HEK293 (cell line): ENCODE results near the gene MAN1C1.

Experiments
- CTCF ChIA-PET: fragments of 350-600 bp; formaldehyde crosslinking; extraction: SDS; loops from one replicate; lab custom pipeline; 2021; ENCODE audit warnings: antibody characterized with exemption; lab: Yijun Ruan, JAX
- POLR2A ChIA-PET: fragments of 300-600 bp; formaldehyde crosslinking; extraction: SDS; loops from one replicate; lab custom pipeline; 2020; ENCODE audit warnings: antibody characterized with exemption, inconsistent platforms; lab: Yijun Ruan, JAX
- H3K27ac ChIP-seq: fragments of 200-500 bp; sonication (Bioruptor generic); 2 replicates; pipeline ENCODE4 v1.5.1; 2014; ENCODE audit warnings: low read depth, low read length, control low read depth, inconsistent platforms; ENCODE audit errors: extremely low read depth
- H3K36me3 ChIP-seq, 2 experiments: fragments of 200-500 bp in 1 of 2; sonication (Bioruptor generic) in 1 of 2; 1 replicate in 1 of 2; 2 replicates in 1 of 2; pipeline ENCODE4 v1.5.1; 2014 to 2017; ENCODE audit warnings: inconsistent platforms in 2 of 2, low read length in 2 of 2; ENCODE audit not compliant: control insufficient read depth in 2 of 2, insufficient read depth in 1 of 2
- H3K4me1 ChIP-seq: fragments of 200-500 bp; sonication (Bioruptor generic); 2 replicates; pipeline ENCODE4 v1.5.1; 2014; ENCODE audit warnings: mild to moderate bottlenecking, low read length, inconsistent platforms; ENCODE audit not compliant: control insufficient read depth, insufficient read depth
- H3K4me3 ChIP-seq: 2 replicates; pipeline ENCODE4 v1.5.1; 2011; ENCODE audit warnings: low read depth, mild to moderate bottlenecking, control low read depth, low read length, moderate library complexity
- H3K9me3 ChIP-seq: fragments of 200-500 bp; sonication (Bioruptor generic); 2 replicates; pipeline ENCODE4 v1.5.1; 2014; ENCODE audit warnings: low read depth, low read length, inconsistent platforms; ENCODE audit not compliant: control insufficient read depth, insufficient read depth
- SCRT2 ChIP-seq: fragments of 450-650 bp; formaldehyde crosslinking; IDR thresholded peaks from 2 replicates; pipeline ENCODE4 v1.5.1; 2016; ENCODE audit warnings: missing biosample characterization, missing genetic modification characterization
- ZBTB8A ChIP-seq: fragments of 450-650 bp; formaldehyde crosslinking; IDR thresholded peaks from 2 replicates; pipeline ENCODE4 v1.5.1; 2016; ENCODE audit warnings: missing biosample characterization, missing genetic modification characterization
- ZNF121 ChIP-seq: fragments of 450-650 bp; formaldehyde crosslinking; IDR thresholded peaks from 2 replicates; pipeline ENCODE4 v1.5.1; 2016; ENCODE audit warnings: missing biosample characterization, missing genetic modification characterization
- ZNF335 ChIP-seq: fragments of 450-650 bp; formaldehyde crosslinking; conservative IDR thresholded peaks from 2 replicates; pipeline ENCODE4 v1.5.1; 2016; ENCODE audit warnings: missing biosample characterization, missing genetic modification characterization
- ZNF350 ChIP-seq: fragments of 450-650 bp; formaldehyde crosslinking; IDR thresholded peaks from 2 replicates; pipeline ENCODE4 v1.5.0; 2017; ENCODE audit warnings: missing biosample characterization, mild to moderate bottlenecking, missing genetic modification characterization
- ZNF391 ChIP-seq: fragments of 450-650 bp; formaldehyde crosslinking; IDR thresholded peaks from 2 replicates; pipeline ENCODE4 v1.5.1; 2016; ENCODE audit warnings: low read depth, missing biosample characterization, missing genetic modification characterization, borderline replicate concordance
- ZNF48 ChIP-seq: fragments of 450-650 bp; formaldehyde crosslinking; IDR thresholded peaks from 2 replicates; pipeline ENCODE4 v1.5.1; 2016; ENCODE audit warnings: missing biosample characterization, missing genetic modification characterization
- ZNF529 ChIP-seq: fragments of 450-650 bp; formaldehyde crosslinking; IDR thresholded peaks from 2 replicates; pipeline ENCODE4 v1.5.1; 2017; ENCODE audit warnings: missing genetic modification characterization, missing biosample characterization; ENCODE audit not compliant: insufficient replicate concordance
- ZNF555 ChIP-seq: fragments of 450-650 bp; formaldehyde crosslinking; conservative IDR thresholded peaks from 2 replicates; pipeline ENCODE4 v1.5.1; 2017; ENCODE audit warnings: missing biosample characterization, mild to moderate bottlenecking, missing genetic modification characterization, inconsistent platforms
- ZNF561 ChIP-seq: fragments of 450-650 bp; IDR thresholded peaks from 2 replicates; pipeline ENCODE4 v1.5.1; 2018; ENCODE audit warnings: missing biosample characterization, missing genetic modification characterization, borderline replicate concordance
- ZNF658 ChIP-seq: fragments of 450-650 bp; formaldehyde crosslinking; IDR thresholded peaks from 2 replicates; pipeline ENCODE4; 2016; ENCODE audit warnings: missing biosample characterization, missing genetic modification characterization
- ZNF664 ChIP-seq: fragments of 450-650 bp; formaldehyde crosslinking; IDR thresholded peaks from 2 replicates; pipeline ENCODE4 v1.5.1; 2016; ENCODE audit warnings: missing biosample characterization, missing genetic modification characterization
- ZNF677 ChIP-seq: fragments of 450-650 bp; IDR thresholded peaks from 2 replicates; pipeline ENCODE4 v1.5.0; 2018; ENCODE audit warnings: missing biosample characterization, mild to moderate bottlenecking, missing genetic modification characterization, moderate library complexity
- ZNF768 ChIP-seq: fragments of 450-650 bp; formaldehyde crosslinking; IDR thresholded peaks from 2 replicates; pipeline ENCODE4 v1.5.1; 2018; ENCODE audit warnings: missing biosample characterization, mild to moderate bottlenecking, missing genetic modification characterization
- ZNF777 ChIP-seq: fragments of 450-650 bp; formaldehyde crosslinking; IDR thresholded peaks from 2 replicates; pipeline ENCODE4 v1.5.1; 2017; ENCODE audit warnings: missing biosample characterization, missing genetic modification characterization, borderline replicate concordance
- ZSCAN23 ChIP-seq: fragments of 450-650 bp; formaldehyde crosslinking; IDR thresholded peaks from 2 replicates; pipeline ENCODE4 v1.5.1; 2016; ENCODE audit warnings: missing biosample characterization, missing genetic modification characterization
- ZXDB ChIP-seq: fragments of 450-650 bp; formaldehyde crosslinking; IDR thresholded peaks from 2 replicates; pipeline ENCODE4 v1.5.1; 2016; ENCODE audit warnings: missing biosample characterization, missing genetic modification characterization
- TF ChIP-seq, protein P1 (sequence below): fragments of 450-650 bp; formaldehyde crosslinking; IDR thresholded peaks from 2 replicates; pipeline ENCODE4 v1.5.1; 2016; ENCODE audit warnings: missing biosample characterization, missing genetic modification characterization
- TF ChIP-seq, protein P2 (sequence below): fragments of 450-650 bp; formaldehyde crosslinking; IDR thresholded peaks from 2 replicates; pipeline ENCODE4 v1.5.1; 2016; ENCODE audit warnings: missing biosample characterization, missing genetic modification characterization
- TF ChIP-seq, protein P3 (sequence below): fragments of 450-650 bp; formaldehyde crosslinking; IDR thresholded peaks from 2 replicates; pipeline ENCODE4 v1.5.1; 2017; ENCODE audit warnings: missing biosample characterization, mild to moderate bottlenecking, missing genetic modification characterization, moderate library complexity

Gene MAN1C1

DNA sequence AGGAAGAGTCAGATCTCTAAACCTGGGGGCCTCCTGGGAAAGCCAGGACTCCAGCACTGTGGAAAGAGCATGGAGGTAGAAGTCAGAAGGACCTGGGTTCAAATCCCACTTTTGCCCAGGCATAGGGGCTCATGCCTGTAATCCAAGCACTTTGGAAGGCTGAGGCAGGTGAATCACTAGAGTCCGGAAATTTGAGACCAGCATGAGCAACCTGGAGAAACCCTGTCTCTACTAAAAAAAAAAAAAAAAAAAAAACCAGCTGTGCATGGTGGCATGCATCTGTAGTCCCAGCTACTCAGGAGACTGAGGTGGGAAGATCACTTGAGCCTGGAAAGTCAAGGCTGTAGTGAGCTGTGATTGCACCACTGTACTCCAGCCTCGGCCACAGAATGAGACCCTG is 41.4 kb upstream of the MAN1C1 start (continued):
- TF ChIP-seq, protein P1, sequence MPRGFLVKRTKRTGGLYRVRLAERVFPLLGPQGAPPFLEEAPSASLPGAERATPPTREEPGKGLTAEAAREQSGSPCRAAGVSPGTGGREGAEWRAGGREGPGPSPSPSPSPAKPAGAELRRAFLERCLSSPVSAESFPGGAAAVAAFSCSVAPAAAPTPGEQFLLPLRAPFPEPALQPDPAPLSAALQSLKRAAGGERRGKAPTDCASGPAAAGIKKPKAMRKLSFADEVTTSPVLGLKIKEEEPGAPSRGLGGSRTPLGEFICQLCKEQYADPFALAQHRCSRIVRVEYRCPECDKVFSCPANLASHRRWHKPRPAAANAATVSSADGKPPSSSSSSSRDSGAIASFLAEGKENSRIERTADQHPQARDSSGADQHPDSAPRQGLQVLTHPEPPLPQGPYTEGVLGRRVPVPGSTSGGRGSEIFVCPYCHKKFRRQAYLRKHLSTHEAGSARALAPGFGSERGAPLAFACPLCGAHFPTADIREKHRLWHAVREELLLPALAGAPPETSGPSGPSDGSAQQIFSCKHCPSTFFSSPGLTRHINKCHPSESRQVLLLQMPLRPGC (tag by site-specific recombination), result no peak
- TF ChIP-seq ZNF350, result no peak

DNA sequence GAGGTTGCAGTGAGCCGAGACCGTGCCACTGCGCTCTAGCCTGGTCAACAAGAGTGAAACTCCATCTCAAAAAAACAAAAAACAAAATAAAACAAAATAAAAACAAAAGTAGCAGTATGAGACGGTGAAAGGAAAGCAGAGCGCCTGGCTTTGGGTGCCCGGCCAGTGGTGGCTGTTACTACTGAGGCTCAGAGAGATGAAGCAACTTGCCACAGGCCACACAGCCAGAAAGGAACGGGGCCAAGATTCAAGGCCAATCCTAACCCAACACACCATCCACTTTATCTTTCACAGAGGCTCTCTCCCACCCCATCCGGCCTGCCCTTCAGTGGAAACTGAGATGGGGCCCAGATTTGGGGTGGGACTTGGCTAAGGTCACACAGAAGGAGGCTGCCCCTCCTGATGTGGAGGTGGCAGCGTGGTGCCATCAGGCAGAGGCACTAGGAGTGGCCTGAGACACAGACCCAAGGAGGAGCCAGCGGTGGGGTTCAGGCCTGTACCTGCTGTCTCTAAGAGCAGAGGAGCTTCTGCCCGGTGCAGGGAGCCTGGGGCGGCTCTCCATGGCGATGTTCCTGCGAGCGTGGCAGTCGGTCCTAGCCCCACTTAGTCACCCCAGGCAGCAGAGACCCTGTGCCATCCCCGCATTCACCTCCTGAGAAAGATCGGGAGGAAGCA is 40.0 kb upstream of the MAN1C1 start:
- POLR2A ChIA-PET, result no interaction called here
- no peaks in the 10 kb centered on the region for H3K4me1 ChIP-seq
- no peaks in the 10 kb centered on the region for H3K36me3 ChIP-seq
- no peak overlapping the region for H3K4me3 ChIP-seq
- H3K27ac ChIP-seq, result no peak overlapping the region
- H3K9me3 ChIP-seq, result no peaks in the 10 kb centered on the region
- no peak for TF ChIP-seq ZNF777 (tag by site-specific recombination)
- no peak for TF ChIP-seq ZNF677
- TF ChIP-seq ZNF121, result no peak
- TF ChIP-seq ZNF529 (tag by site-specific recombination), result no peak
- no peak for TF ChIP-seq ZNF48 (tag by site-specific recombination)
- no peak for TF ChIP-seq ZNF768 (tag by site-specific recombination)
- no peak for TF ChIP-seq ZNF391 (tag by site-specific recombination)
- TF ChIP-seq ZXDB (tag by site-specific recombination), result no peak
- no peak for TF ChIP-seq ZNF555 (tag by site-specific recombination)
- TF ChIP-seq ZBTB8A, result no peak
- no peak for TF ChIP-seq ZNF335
- TF ChIP-seq SCRT2 (tag by site-specific recombination), result no peak
- no peak for TF ChIP-seq ZSCAN23 (tag by site-specific recombination)
- no peak for TF ChIP-seq ZNF561
- TF ChIP-seq, protein P2, sequence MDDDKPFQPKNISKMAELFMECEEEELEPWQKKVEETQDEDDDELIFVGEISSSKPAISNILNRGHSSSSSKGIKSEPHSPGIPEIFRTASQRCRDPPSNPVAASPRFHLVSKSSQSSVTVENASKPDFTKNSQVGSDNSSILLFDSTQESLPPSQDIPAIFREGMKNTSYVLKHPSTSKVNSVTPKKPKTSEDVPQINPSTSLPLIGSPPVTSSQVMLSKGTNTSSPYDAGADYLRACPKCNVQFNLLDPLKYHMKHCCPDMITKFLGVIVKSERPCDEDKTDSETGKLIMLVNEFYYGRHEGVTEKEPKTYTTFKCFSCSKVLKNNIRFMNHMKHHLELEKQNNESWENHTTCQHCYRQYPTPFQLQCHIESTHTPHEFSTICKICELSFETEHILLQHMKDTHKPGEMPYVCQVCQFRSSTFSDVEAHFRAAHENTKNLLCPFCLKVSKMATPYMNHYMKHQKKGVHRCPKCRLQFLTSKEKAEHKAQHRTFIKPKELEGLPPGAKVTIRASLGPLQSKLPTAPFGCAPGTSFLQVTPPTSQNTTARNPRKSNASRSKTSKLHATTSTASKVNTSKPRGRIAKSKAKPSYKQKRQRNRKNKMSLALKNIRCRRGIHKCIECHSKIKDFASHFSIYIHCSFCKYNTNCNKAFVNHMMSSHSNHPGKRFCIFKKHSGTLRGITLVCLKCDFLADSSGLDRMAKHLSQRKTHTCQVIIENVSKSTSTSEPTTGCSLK (tag by site-specific recombination), result no peak
- TF ChIP-seq ZNF664, result no peak
- TF ChIP-seq, protein P3, sequence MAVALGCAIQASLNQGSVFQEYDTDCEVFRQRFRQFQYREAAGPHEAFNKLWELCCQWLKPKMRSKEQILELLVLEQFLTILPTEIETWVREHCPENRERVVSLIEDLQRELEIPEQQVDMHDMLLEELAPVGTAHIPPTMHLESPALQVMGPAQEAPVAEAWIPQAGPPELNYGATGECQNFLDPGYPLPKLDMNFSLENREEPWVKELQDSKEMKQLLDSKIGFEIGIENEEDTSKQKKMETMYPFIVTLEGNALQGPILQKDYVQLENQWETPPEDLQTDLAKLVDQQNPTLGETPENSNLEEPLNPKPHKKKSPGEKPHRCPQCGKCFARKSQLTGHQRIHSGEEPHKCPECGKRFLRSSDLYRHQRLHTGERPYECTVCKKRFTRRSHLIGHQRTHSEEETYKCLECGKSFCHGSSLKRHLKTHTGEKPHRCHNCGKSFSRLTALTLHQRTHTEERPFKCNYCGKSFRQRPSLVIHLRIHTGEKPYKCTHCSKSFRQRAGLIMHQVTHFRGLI (tag by site-specific recombination), result no peak
- TF ChIP-seq ZNF658, result no peak
- TF ChIP-seq, all 188 proteins: peak for 0
- CTCF ChIA-PET, result no interaction called here
